Measurements from ENCODE around the gene GMEB1. TPM values are rescaled to one million over a fixed set of nuclear protein-coding genes. Genes with fewer than 3 reads are reported as not detected.

The GMEB1 gene
- total RNA-seq, 4 donors from 2014 or later: 6.2 to 12.0 (median 9.2) TPM

- Histone ChIP-seq H3K9me3 (no peaks in the 10 kb centered on the region), H3K36me3 (no peaks in the 10 kb centered on the region), H3K4me3 (no peak overlapping the region), H3K27ac (peak overlapping the region in 1 of 4 donors; percentile 3), H3K4me1 (peaks cover 70 to 79% of the 10 kb centered on the region in 2 donors), H3K27me3 (no peaks in the 10 kb centered on the region)
- DNase-seq (no peak), ATAC-seq (no peak)
- intact Hi-C loops (cut with DNase I; ENCODE audit: low total_unique reads): no loop called here
- no peak for TF ChIP-seq POLR2A (IDR thresholded peaks at IDR 0.05)
- TF ChIP-seq, protein P1, sequence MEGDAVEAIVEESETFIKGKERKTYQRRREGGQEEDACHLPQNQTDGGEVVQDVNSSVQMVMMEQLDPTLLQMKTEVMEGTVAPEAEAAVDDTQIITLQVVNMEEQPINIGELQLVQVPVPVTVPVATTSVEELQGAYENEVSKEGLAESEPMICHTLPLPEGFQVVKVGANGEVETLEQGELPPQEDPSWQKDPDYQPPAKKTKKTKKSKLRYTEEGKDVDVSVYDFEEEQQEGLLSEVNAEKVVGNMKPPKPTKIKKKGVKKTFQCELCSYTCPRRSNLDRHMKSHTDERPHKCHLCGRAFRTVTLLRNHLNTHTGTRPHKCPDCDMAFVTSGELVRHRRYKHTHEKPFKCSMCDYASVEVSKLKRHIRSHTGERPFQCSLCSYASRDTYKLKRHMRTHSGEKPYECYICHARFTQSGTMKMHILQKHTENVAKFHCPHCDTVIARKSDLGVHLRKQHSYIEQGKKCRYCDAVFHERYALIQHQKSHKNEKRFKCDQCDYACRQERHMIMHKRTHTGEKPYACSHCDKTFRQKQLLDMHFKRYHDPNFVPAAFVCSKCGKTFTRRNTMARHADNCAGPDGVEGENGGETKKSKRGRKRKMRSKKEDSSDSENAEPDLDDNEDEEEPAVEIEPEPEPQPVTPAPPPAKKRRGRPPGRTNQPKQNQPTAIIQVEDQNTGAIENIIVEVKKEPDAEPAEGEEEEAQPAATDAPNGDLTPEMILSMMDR (IDR thresholded peaks at IDR 0.05 in 4 of 5, conservative IDR thresholded peaks at IDR 0.05 in 1 of 5): no peak
- in situ Hi-C loops (cut with MboI; ENCODE audit: low sequenced_read_pairs in 4 of 4): no loop called here
These were observed 82.9 kb downstream of the GMEB1 start for GRCh38 chr1:28751315-28752060.

GRCh38 chr1:28755701-28756100 lies 87.1 kb downstream of the GMEB1 start:
- ATAC-seq (no peak), DNase-seq (no peak)
- H3K4me3 ChIP-seq: no peak overlapping the region
- peaks cover 0 to 4% of the 10 kb centered on the region in 2 donors for H3K36me3 ChIP-seq
- H3K27ac ChIP-seq: peak overlapping the region in 1 of 4 donors; percentile 2
- in situ Hi-C loops (cut with MboI; ENCODE audit: low sequenced_read_pairs in 4 of 4): no loop called here
- no peaks in the 10 kb centered on the region for H3K9me3 ChIP-seq
- intact Hi-C loops (cut with DNase I; ENCODE audit: low total_unique reads): no loop called here
- no peak for TF ChIP-seq POLR2A (IDR thresholded peaks at IDR 0.05)
- TF ChIP-seq, protein P1 (IDR thresholded peaks at IDR 0.05 in 4 of 5, conservative IDR thresholded peaks at IDR 0.05 in 1 of 5): no peak
- peaks cover 62 to 73% of the 10 kb centered on the region in 2 donors for H3K4me1 ChIP-seq
- no peaks in the 10 kb centered on the region for H3K27me3 ChIP-seq

DNA sequence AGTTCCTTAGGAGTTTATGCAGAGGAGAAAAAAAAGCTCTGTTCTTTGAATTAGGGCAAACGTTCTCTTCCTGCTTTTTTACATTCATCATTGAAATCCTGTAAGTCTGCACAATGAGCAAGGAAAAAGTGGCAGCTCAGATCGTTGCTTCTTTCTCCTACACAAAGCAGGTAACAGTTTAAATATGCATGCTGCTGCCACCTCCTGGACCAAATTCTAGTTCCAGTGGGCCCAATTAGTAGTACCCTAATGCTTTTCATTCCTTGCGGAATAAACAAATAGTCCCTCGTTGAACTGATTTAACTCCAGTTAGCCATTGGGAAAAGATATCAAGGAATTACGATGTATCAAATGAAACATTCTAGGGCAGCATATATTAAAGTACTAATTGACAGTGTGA lies 88.3 kb downstream of the GMEB1 start:
- TF ChIP-seq POLR2A (IDR thresholded peaks at IDR 0.05): no peak
- TF ChIP-seq, protein P1 (IDR thresholded peaks at IDR 0.05 in 4 of 5, conservative IDR thresholded peaks at IDR 0.05 in 1 of 5): peak in 1 of 5 experiments; percentile 4
- DNase-seq: no peak
- intact Hi-C loops (cut with DNase I; ENCODE audit: low total_unique reads): no loop called here
- peaks cover 56 to 63% of the 10 kb centered on the region in 2 donors for H3K4me1 ChIP-seq
- no peak overlapping the region for H3K4me3 ChIP-seq
- peak overlapping the region in 1 of 4 donors; percentile 16 for H3K27ac ChIP-seq
- H3K36me3 ChIP-seq: peaks cover 0 to 4% of the 10 kb centered on the region in 2 donors
- in situ Hi-C loops (cut with MboI; ENCODE audit: low sequenced_read_pairs in 4 of 4): no loop called here
- no peak for ATAC-seq
- H3K27me3 ChIP-seq: no peaks in the 10 kb centered on the region
- H3K9me3 ChIP-seq: no peaks in the 10 kb centered on the region

DNA sequence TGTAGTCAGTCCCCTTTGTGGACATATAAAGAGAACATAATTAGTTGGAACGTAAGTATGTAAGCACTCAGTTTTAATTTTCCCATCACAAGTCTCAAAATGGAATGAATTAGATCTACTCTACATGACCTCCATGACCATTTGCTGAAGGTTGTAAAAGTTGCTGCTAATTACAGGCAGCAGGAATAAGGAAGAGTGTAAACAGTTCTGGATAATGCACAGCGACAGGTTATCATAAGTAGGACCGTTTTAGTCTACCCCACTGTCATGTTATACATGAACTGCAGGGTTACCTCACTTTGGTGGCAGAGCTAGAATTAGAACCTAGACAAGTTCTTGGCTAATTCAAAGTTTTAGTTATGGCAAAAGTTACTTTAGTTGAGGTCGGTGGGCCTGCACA lies 89.8 kb downstream of the GMEB1 start:
- no peak overlapping the region for H3K4me3 ChIP-seq
- TF ChIP-seq, protein P1 (IDR thresholded peaks at IDR 0.05 in 4 of 5, conservative IDR thresholded peaks at IDR 0.05 in 1 of 5): no peak
- no peak for TF ChIP-seq POLR2A (IDR thresholded peaks at IDR 0.05)
- no peaks in the 10 kb centered on the region for H3K9me3 ChIP-seq
- ATAC-seq (no peak), DNase-seq (no peak)
- no peaks in the 10 kb centered on the region for H3K27me3 ChIP-seq
- peak overlapping the region in 1 of 4 donors; percentile 78 for H3K27ac ChIP-seq
- in situ Hi-C loops (cut with MboI; ENCODE audit: low sequenced_read_pairs in 4 of 4): no loop called here
- intact Hi-C loops (cut with DNase I; ENCODE audit: low total_unique reads): no loop called here
- peaks cover 0 to 4% of the 10 kb centered on the region in 2 donors for H3K36me3 ChIP-seq
- H3K4me1 ChIP-seq: peaks cover 64 to 68% of the 10 kb centered on the region in 2 donors
